ENCODE results near the gene MECP2. TPM values are rescaled to one million over a fixed set of nuclear protein-coding genes. Genes with fewer than 3 reads are reported as not detected.

Gene MECP2
- total RNA-seq, 1 experiment from 2014 or later: 88.9 TPM

DNA sequence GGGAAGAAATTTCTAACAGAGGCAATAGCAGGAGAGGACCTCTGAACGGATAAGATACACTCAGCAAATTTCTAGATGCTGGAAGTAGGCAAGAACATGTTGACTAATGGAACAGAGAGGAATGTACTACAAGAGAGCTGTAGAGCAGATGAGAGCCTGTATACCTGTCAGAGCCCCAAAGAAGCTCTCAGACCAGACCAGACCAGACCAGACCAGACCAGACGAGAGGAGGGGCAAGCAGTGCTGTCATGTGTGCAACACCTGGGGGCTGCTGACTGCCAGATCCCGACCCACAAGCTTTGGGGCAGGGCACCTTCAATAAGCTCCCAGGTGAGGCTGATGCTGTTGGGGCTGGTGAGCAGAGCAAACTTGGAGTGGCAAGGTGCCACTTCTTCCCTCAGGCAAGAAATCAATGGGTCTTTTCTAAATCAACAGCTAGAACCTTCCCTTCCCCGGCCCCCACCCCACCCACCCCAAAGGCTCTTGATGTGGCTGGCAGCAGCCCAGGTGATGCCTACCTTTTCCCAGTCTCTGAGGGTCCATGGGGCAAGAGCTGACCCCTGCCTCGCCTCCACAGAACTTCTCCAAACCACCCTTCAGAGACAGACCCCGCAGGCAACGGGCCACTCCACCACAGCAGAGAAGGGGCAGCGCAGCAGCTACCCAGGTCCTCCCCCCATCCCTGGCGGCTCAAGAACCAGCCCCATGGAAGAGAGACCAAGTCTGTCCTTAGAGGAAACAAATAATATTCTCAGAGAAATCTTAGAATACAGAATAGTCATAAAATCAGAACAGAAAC is 32.7 kb downstream of the MECP2 start:
- DNase-seq (ENCODE audit: low read depth, low spot score): no peak
- ATAC-seq: no peak
- TF ChIP-seq, protein P1, sequence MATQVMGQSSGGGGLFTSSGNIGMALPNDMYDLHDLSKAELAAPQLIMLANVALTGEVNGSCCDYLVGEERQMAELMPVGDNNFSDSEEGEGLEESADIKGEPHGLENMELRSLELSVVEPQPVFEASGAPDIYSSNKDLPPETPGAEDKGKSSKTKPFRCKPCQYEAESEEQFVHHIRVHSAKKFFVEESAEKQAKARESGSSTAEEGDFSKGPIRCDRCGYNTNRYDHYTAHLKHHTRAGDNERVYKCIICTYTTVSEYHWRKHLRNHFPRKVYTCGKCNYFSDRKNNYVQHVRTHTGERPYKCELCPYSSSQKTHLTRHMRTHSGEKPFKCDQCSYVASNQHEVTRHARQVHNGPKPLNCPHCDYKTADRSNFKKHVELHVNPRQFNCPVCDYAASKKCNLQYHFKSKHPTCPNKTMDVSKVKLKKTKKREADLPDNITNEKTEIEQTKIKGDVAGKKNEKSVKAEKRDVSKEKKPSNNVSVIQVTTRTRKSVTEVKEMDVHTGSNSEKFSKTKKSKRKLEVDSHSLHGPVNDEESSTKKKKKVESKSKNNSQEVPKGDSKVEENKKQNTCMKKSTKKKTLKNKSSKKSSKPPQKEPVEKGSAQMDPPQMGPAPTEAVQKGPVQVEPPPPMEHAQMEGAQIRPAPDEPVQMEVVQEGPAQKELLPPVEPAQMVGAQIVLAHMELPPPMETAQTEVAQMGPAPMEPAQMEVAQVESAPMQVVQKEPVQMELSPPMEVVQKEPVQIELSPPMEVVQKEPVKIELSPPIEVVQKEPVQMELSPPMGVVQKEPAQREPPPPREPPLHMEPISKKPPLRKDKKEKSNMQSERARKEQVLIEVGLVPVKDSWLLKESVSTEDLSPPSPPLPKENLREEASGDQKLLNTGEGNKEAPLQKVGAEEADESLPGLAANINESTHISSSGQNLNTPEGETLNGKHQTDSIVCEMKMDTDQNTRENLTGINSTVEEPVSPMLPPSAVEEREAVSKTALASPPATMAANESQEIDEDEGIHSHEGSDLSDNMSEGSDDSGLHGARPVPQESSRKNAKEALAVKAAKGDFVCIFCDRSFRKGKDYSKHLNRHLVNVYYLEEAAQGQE (IDR thresholded peaks at IDR 0.05; ENCODE audit: insufficient read depth in 1 of 2, low read depth in 2 of 2, low read length in 1 of 2): no peak
- TF ChIP-seq, protein P2, sequence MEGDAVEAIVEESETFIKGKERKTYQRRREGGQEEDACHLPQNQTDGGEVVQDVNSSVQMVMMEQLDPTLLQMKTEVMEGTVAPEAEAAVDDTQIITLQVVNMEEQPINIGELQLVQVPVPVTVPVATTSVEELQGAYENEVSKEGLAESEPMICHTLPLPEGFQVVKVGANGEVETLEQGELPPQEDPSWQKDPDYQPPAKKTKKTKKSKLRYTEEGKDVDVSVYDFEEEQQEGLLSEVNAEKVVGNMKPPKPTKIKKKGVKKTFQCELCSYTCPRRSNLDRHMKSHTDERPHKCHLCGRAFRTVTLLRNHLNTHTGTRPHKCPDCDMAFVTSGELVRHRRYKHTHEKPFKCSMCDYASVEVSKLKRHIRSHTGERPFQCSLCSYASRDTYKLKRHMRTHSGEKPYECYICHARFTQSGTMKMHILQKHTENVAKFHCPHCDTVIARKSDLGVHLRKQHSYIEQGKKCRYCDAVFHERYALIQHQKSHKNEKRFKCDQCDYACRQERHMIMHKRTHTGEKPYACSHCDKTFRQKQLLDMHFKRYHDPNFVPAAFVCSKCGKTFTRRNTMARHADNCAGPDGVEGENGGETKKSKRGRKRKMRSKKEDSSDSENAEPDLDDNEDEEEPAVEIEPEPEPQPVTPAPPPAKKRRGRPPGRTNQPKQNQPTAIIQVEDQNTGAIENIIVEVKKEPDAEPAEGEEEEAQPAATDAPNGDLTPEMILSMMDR (IDR thresholded peaks at IDR 0.05): no peak
- no peak for TF ChIP-seq TCF7L2 (IDR thresholded peaks at IDR 0.05; ENCODE audit: low read depth, low read length)
- no peak for TF ChIP-seq POLR2AphosphoS5 (IDR thresholded peaks at IDR 0.05; ENCODE audit: low read depth, low read length)
- TF ChIP-seq SIN3A (IDR thresholded peaks at IDR 0.05; ENCODE audit: borderline replicate concordance, insufficient read depth, low read depth, low read length): no peak
- H3K27me3 ChIP-seq (ENCODE audit: control insufficient read depth, insufficient read depth, low read length): no peaks in the 10 kb centered on the region
- no peaks in the 10 kb centered on the region for H3K9me3 ChIP-seq (ENCODE audit: control insufficient read depth, insufficient read depth, low read depth, low read length)
- no peaks in the 10 kb centered on the region for H3K36me3 ChIP-seq (ENCODE audit: control insufficient read depth, insufficient read depth, low read length)
- POLR2A ChIA-PET: no interaction called here
- no TSS peak for BruUV-seq (replicated peaks)
- CTCF ChIA-PET: interaction anchor here (0.7 kb wide), 1 partner anchor 38 kb away, joined by 3 read pairs; no protein-coding TSS in a partner anchor
- in situ Hi-C loops (cut with HindIII; ENCODE audit: low pct_unique_long_range_greater_than_20kb, low sequenced_read_pairs) (no loop called here), intact Hi-C loops (cut with micrococcal nuclease; ENCODE audit: unreplicated experiment) (no loop called here)
- no peak overlapping the region for H3K4me3 ChIP-seq (ENCODE audit: low read depth in 2 of 2, low read length in 2 of 2)
- H3K4me1 ChIP-seq (ENCODE audit: control insufficient read depth, insufficient read depth, low read length): peaks cover 6% of the 10 kb centered on the region; the same call in 1 of the 2 replicates
- no peak overlapping the region for H3K27ac ChIP-seq (ENCODE audit: low read length)

DNA sequence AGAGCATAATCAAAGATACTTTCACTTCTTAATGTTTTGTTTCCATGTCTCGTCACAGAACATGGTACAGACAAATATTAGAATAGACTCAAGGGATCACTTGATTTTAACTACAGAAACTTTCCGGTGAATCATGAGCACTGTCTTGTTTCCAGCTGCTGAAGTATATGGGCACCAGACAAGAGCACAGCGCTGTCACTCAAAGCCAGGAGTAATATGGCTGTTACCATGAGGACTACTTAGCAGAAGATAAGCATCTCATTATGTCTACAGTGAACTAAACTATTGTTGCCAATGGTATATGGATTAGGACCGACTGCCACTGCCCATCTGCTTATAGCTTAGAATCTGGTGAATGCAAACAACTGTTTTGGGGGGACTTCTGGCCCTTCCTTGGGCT is 34.3 kb downstream of the MECP2 start:
- intact Hi-C loops (cut with micrococcal nuclease; ENCODE audit: unreplicated experiment) (no loop called here), in situ Hi-C loops (cut with HindIII; ENCODE audit: low pct_unique_long_range_greater_than_20kb, low sequenced_read_pairs) (no loop called here)
- H3K27ac ChIP-seq (ENCODE audit: low read length): no peak overlapping the region
- no peak; the same call in 1 of the 2 replicates for ATAC-seq
- H3K4me3 ChIP-seq (ENCODE audit: low read depth in 2 of 2, low read length in 2 of 2): no peak overlapping the region
- no peaks in the 10 kb centered on the region for H3K9me3 ChIP-seq (ENCODE audit: control insufficient read depth, insufficient read depth, low read depth, low read length)
- peaks cover 6% of the 10 kb centered on the region; the same call in 1 of the 2 replicates for H3K4me1 ChIP-seq (ENCODE audit: control insufficient read depth, insufficient read depth, low read length)
- H3K27me3 ChIP-seq (ENCODE audit: control insufficient read depth, insufficient read depth, low read length): no peaks in the 10 kb centered on the region
- no peaks in the 10 kb centered on the region for H3K36me3 ChIP-seq (ENCODE audit: control insufficient read depth, insufficient read depth, low read length)
- ChIA-PET POLR2A (interaction anchor here (1.1 kb wide), 1 partner anchor 11 kb away, joined by 4 read pairs; no protein-coding TSS in a partner anchor), CTCF (no interaction called here)
- TF ChIP-seq POLR2AphosphoS5 (IDR thresholded peaks at IDR 0.05; ENCODE audit: low read depth, low read length) (no peak), TCF7L2 (IDR thresholded peaks at IDR 0.05; ENCODE audit: low read depth, low read length) (no peak), SIN3A (IDR thresholded peaks at IDR 0.05; ENCODE audit: borderline replicate concordance, insufficient read depth, low read depth, low read length) (no peak)
- TF ChIP-seq, protein P1 (IDR thresholded peaks at IDR 0.05; ENCODE audit: insufficient read depth in 1 of 2, low read depth in 2 of 2, low read length in 1 of 2): no peak
- TF ChIP-seq, protein P2 (IDR thresholded peaks at IDR 0.05): no peak
- no TSS peak for BruUV-seq (replicated peaks)
- DNase-seq (ENCODE audit: low read depth, low spot score): no peak
